ENCODE measurements around the gene COX7B2.

GRCh38 chr4:46889410-46889809 lies 19.6 kb downstream of the COX7B2 start:
- no peak for TF ChIP-seq MAX (IDR thresholded peaks at IDR 0.05)
- no peak for TF ChIP-seq ZMAT3 (CRISPR knock-in tag; conservative IDR thresholded peaks at IDR 0.05)
- no peak for TF ChIP-seq ZBTB7A (CRISPR knock-in tag; IDR thresholded peaks at IDR 0.05)
- TF ChIP-seq CTCF (CRISPR knock-in tag; IDR thresholded peaks at IDR 0.05) = no peak
- TF ChIP-seq RCOR2 (CRISPR knock-in tag; IDR thresholded peaks at IDR 0.05) = no peak
- no peak for TF ChIP-seq GABPB1 (CRISPR knock-in tag; IDR thresholded peaks at IDR 0.05)
- no peak for TF ChIP-seq CHD2 (IDR thresholded peaks at IDR 0.05; ENCODE audit: low read depth, low read length)
- TF ChIP-seq SRSF9 (IDR thresholded peaks at IDR 0.05; ENCODE audit: borderline replicate concordance, insufficient read depth, low read depth, low read length, poor library complexity, severe bottlenecking) = no peak
- TF ChIP-seq PHF20 (CRISPR knock-in tag; IDR thresholded peaks at IDR 0.05) = no peak
- no peak for TF ChIP-seq ZNF264 (CRISPR knock-in tag; IDR thresholded peaks at IDR 0.05)
- no peak for TF ChIP-seq MYC (CRISPR knock-in tag; IDR thresholded peaks at IDR 0.05; ENCODE audit: borderline replicate concordance)

Measured in HepG2 (cell line).